Activated B cell treated with CpG ODN at 0.5 μM for 24 hours (primary cell): Measurements from ENCODE around the gene TMEM132D. TPM values are rescaled to one million over a fixed set of nuclear protein-coding genes. Genes with fewer than 3 reads are reported as not detected.

Experiments
- ATAC-seq: fragments of 200-7000 bp; cut with Tn5 transposase; one replicate; pipeline ENCODE4 v1.10.0; 2021; ENCODE audit warnings: low read depth, mild to moderate bottlenecking, moderate library complexity
- CTCF ChIA-PET: fragments of 350-600 bp; sonication (Branson Sonifier 250); formaldehyde crosslinking; loops from one replicate; lab custom pipeline; 2021; ENCODE audit warnings: antibody characterized with exemption; lab: Charles Lee
- POLR2A ChIA-PET: fragments of 350-600 bp; sonication (Branson Sonifier 250); formaldehyde crosslinking; loops from one replicate; lab custom pipeline; 2021; ENCODE audit warnings: antibody characterized with exemption; lab: Charles Lee
- DNase-seq: peaks from one replicate; pipeline ENCODE4 v3.0.0; 2022
- H3K27ac Mint-ChIP-seq: one replicate; pipeline ENCODE4 v1.8.0; 2020; ENCODE audit warnings: mixed read lengths
- H3K27me3 Mint-ChIP-seq: one replicate; pipeline ENCODE4 v1.8.0; 2021; ENCODE audit warnings: mixed read lengths
- H3K36me3 Mint-ChIP-seq: one replicate; pipeline ENCODE4 v1.8.0; 2021; ENCODE audit warnings: low read depth, mixed read lengths
- H3K4me1 Mint-ChIP-seq: one replicate; pipeline ENCODE4 v1.8.0; 2021; ENCODE audit warnings: mixed read lengths
- H3K4me3 Mint-ChIP-seq: one replicate; pipeline ENCODE4 v1.8.0; 2020; ENCODE audit warnings: mild to moderate bottlenecking, mixed read lengths
- H3K9me3 Mint-ChIP-seq: one replicate; pipeline ENCODE4 v1.8.0; 2020; ENCODE audit warnings: mixed read lengths
- CTCF ChIP-seq: fragments of 200-600 bp; IDR thresholded peaks from one replicate; pipeline ENCODE4 v1.8.0; 2022; ENCODE audit warnings: antibody characterized with exemption, mild to moderate bottlenecking
- intact Hi-C: fragments of 100-400 bp; cut with micrococcal nuclease; formaldehyde crosslinking; loops from one replicate; pipeline ENCODE4 v1.15.1; 2024
- total RNA-seq: library from RNA; stranded (reverse); gene quantifications from 2 replicates; pipeline ENCODE4 v1.2.3, GENCODE V29; 2022

Gene TMEM132D
- total RNA-seq, 1 donor from 2014 or later, result not detected

- DNase-seq, result no peak
- no peak overlapping the region for H3K4me3 Mint-ChIP-seq
- no peaks in the 10 kb centered on the region for H3K27me3 Mint-ChIP-seq
- POLR2A ChIA-PET, result no interaction called here
- CTCF ChIA-PET, result no interaction called here
- no peaks in the 10 kb centered on the region for H3K4me1 Mint-ChIP-seq
- no peaks in the 10 kb centered on the region for H3K36me3 Mint-ChIP-seq
- ATAC-seq, result no peak
- no peak for TF ChIP-seq CTCF
- peaks cover 5% of the 10 kb centered on the region for H3K9me3 Mint-ChIP-seq
- intact Hi-C loops, result no loop called here
- no peak overlapping the region for H3K27ac Mint-ChIP-seq
These were observed 677.0 kb downstream of the TMEM132D start for GRCh38 chr12:129226851-129227250.

GRCh38 chr12:129226005-129226404 is 677.8 kb downstream of the TMEM132D start:
- intact Hi-C loops, result no loop called here
- ATAC-seq, result no peak
- no peaks in the 10 kb centered on the region for H3K36me3 Mint-ChIP-seq
- H3K27me3 Mint-ChIP-seq, result no peaks in the 10 kb centered on the region
- no peak for TF ChIP-seq CTCF
- H3K4me3 Mint-ChIP-seq, result no peak overlapping the region
- POLR2A ChIA-PET, result no interaction called here
- CTCF ChIA-PET, result no interaction called here
- H3K27ac Mint-ChIP-seq, result no peak overlapping the region
- no peaks in the 10 kb centered on the region for H3K4me1 Mint-ChIP-seq
- H3K9me3 Mint-ChIP-seq, result peaks cover 5% of the 10 kb centered on the region
- no peak for DNase-seq

GRCh38 chr12:129215556-129215955 is 688.3 kb downstream of the TMEM132D start:
- intact Hi-C loops, result no loop called here
- no peak for TF ChIP-seq CTCF
- Mint-ChIP-seq H3K27ac (no peak overlapping the region), H3K4me1 (no peaks in the 10 kb centered on the region), H3K4me3 (no peak overlapping the region), H3K9me3 (peaks cover 15% of the 10 kb centered on the region), H3K36me3 (no peaks in the 10 kb centered on the region), H3K27me3 (no peaks in the 10 kb centered on the region)
- ChIA-PET POLR2A (no interaction called here), CTCF (no interaction called here)
- no peak for ATAC-seq
- no peak for DNase-seq

GRCh38 chr12:129213551-129213950 is 690.3 kb downstream of the TMEM132D start:
- intact Hi-C loops, result no loop called here
- TF ChIP-seq CTCF, result no peak
- H3K36me3 Mint-ChIP-seq, result no peaks in the 10 kb centered on the region

GRCh38 chr12:129211862-129212630 is 691.8 kb downstream of the TMEM132D start:
- H3K4me1 Mint-ChIP-seq, result no peaks in the 10 kb centered on the region
- TF ChIP-seq CTCF, result no peak
- H3K27me3 Mint-ChIP-seq, result no peaks in the 10 kb centered on the region

More at GRCh38 chr12:129213551-129213950, 690.3 kb downstream of the TMEM132D start:
- DNase-seq (no peak), ATAC-seq (no peak)
- H3K4me3 Mint-ChIP-seq, result no peak overlapping the region
- no peaks in the 10 kb centered on the region for H3K4me1 Mint-ChIP-seq
- no peaks in the 10 kb centered on the region for H3K27me3 Mint-ChIP-seq
- ChIA-PET CTCF (no interaction called here), POLR2A (no interaction called here)
- no peak overlapping the region for H3K27ac Mint-ChIP-seq
- peaks cover 15% of the 10 kb centered on the region for H3K9me3 Mint-ChIP-seq

More at GRCh38 chr12:129211862-129212630, 691.8 kb downstream of the TMEM132D start:
- CTCF ChIA-PET, result no interaction called here
- no peak overlapping the region for H3K4me3 Mint-ChIP-seq
- peaks cover 13% of the 10 kb centered on the region for H3K9me3 Mint-ChIP-seq
- intact Hi-C loops, result no loop called here
- ATAC-seq (no peak), DNase-seq (no peak)
- no peaks in the 10 kb centered on the region for H3K36me3 Mint-ChIP-seq
- POLR2A ChIA-PET, result no interaction called here
- no peak overlapping the region for H3K27ac Mint-ChIP-seq
